Measurements from ENCODE around the gene GRM1. TPM values are rescaled to one million over a fixed set of nuclear protein-coding genes. Genes with fewer than 3 reads are reported as not detected.

GRM1 gene
- total and polyA plus RNA-seq, 2 experiments from 2014 or later = 0.29 to 0.63 TPM

DNA sequence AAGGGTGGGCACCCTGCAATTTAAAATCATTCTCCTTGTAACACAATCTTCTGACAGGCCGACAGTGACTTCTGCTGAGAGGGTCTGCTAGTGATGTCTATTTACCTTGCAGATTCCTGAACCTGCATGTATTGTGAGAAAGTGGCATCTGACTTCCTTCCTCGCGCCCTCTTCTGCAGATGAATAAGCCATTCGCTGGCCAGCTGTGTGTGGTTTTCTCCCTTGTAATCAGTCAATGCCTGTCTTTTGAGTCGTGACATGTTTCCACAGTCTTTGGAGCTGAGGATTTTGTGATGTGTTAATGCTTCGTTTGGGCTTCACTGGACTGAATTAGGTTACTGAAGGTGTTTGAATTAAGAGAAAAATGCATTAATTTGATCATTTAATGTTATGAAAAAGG lies 125.3 kb downstream of the GRM1 start:
- TF ChIP-seq ZNF114 (CRISPR knock-in tag; IDR thresholded peaks at IDR 0.05) = no peak
- TF ChIP-seq CREB1 (CRISPR knock-in tag; IDR thresholded peaks at IDR 0.05; ENCODE audit: low read depth) = no peak
- TF ChIP-seq EZH2phosphoT487 (IDR thresholded peaks at IDR 0.05; ENCODE audit: unreplicated experiment) = no peak
- TF ChIP-seq ZNF462 (CRISPR knock-in tag; IDR thresholded peaks at IDR 0.05) = no peak
- TF ChIP-seq ZNF331 (CRISPR knock-in tag; IDR thresholded peaks at IDR 0.05; ENCODE audit: low read depth) = no peak
- no peak for TF ChIP-seq JUNB (IDR thresholded peaks at IDR 0.05; ENCODE audit: unreplicated experiment)
- no peak for TF ChIP-seq STAT1 (IDR thresholded peaks at IDR 0.05; ENCODE audit: unreplicated experiment)
- TF ChIP-seq CTCF (conservative IDR thresholded peaks at IDR 0.05; ENCODE audit: low read depth in 2 of 2) = no peak
- TF ChIP-seq NANOG (IDR thresholded peaks at IDR 0.05; ENCODE audit: borderline replicate concordance) = no peak
- TF ChIP-seq, protein P1, sequence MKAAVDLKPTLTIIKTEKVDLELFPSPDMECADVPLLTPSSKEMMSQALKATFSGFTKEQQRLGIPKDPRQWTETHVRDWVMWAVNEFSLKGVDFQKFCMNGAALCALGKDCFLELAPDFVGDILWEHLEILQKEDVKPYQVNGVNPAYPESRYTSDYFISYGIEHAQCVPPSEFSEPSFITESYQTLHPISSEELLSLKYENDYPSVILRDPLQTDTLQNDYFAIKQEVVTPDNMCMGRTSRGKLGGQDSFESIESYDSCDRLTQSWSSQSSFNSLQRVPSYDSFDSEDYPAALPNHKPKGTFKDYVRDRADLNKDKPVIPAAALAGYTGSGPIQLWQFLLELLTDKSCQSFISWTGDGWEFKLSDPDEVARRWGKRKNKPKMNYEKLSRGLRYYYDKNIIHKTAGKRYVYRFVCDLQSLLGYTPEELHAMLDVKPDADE (IDR thresholded peaks at IDR 0.05) = no peak
- TF ChIP-seq EZH2 (IDR thresholded peaks at IDR 0.05; ENCODE audit: low read depth, unreplicated experiment) = no peak

More for the DNA sequence above, 125.3 kb downstream of the GRM1 start:
- Histone ChIP-seq H3K4me3 (no peak overlapping the region), H3K4me2 (peak overlapping the region; percentile 19; the same call in 1 of the 2 replicates), H3K27ac (ENCODE audit: low read depth) (no peak overlapping the region), H3K36me3 (ENCODE audit: insufficient read depth) (no peaks in the 10 kb centered on the region), H3K79me2 (replicated peaks; ENCODE audit: insufficient read depth) (no peaks in the 10 kb centered on the region), H3K27me3 (ENCODE audit: insufficient read depth) (no peaks in the 10 kb centered on the region), H3F3A (replicated peaks; ENCODE audit: low read depth) (no peaks in the 10 kb centered on the region), H2AFZ (no peak overlapping the region), H3K9me2 (ENCODE audit: insufficient read depth) (0 out of 2 replicates have a peak, but pooled peaks cover 4% of the 10 kb centered on the region), H3K4me1 (ENCODE audit: insufficient read depth) (peaks cover 9% of the 10 kb centered on the region), H4K20me1 (replicated peaks; ENCODE audit: insufficient read depth) (no peaks in the 10 kb centered on the region)
- H3K27me3 Mint-ChIP-seq (ENCODE audit: insufficient read depth, low read depth, poor library complexity) = no peaks in the 10 kb centered on the region
- no peaks in the 10 kb centered on the region for H3K9me3 Mint-ChIP-seq
- peaks cover 17% of the 10 kb centered on the region for H3K4me1 Mint-ChIP-seq
- no peak overlapping the region for H3K27ac Mint-ChIP-seq
- DNase-seq (ENCODE audit: low spot score) (peak; percentile 39), ATAC-seq (peak; percentile 61)
- H3K4me3 Mint-ChIP-seq = no peak overlapping the region
- no peaks in the 10 kb centered on the region for H3K36me3 Mint-ChIP-seq (ENCODE audit: low read depth)
